Nephron (organoid): ENCODE measurements around the gene SYS1.

ENCODE experiments used
- H3K27ac Mint-ChIP-seq, 3 experiments: 2 replicates each; pipeline ENCODE4 v1.8.0; 2020; ENCODE audit warnings: mixed read lengths in 3 of 3, mild to moderate bottlenecking in 2 of 3, moderate library complexity in 1 of 3
- H3K27me3 Mint-ChIP-seq: 2 replicates; pipeline ENCODE4 v1.8.0; 2021; ENCODE audit warnings: low read depth, mild to moderate bottlenecking, moderate library complexity, mixed read lengths
- H3K36me3 Mint-ChIP-seq: 2 replicates; pipeline ENCODE4 v1.8.0; 2020; ENCODE audit warnings: low read depth, mixed read lengths
- H3K4me1 Mint-ChIP-seq: 2 replicates; pipeline ENCODE4 v1.8.0; 2020; ENCODE audit warnings: mixed read lengths
- H3K4me3 Mint-ChIP-seq, 3 experiments: 2 replicates each; pipeline ENCODE4 v1.8.0; 2020; ENCODE audit warnings: mild to moderate bottlenecking in 3 of 3, mixed read lengths in 3 of 3, moderate library complexity in 2 of 3
- H3K9me3 Mint-ChIP-seq: 2 replicates; pipeline ENCODE4 v1.8.0; 2020; ENCODE audit warnings: mixed read lengths
- TF ChIP-seq, protein P1 (sequence below), 3 experiments: fragments of 200-600 bp; sonication (generic); IDR thresholded peaks; one replicate each; pipeline ENCODE4 v1.5.0; 2021; ENCODE audit warnings: antibody characterized with exemption in 3 of 3; ENCODE audit not compliant: unreplicated experiment in 3 of 3

Gene SYS1

GRCh38 chr20:45413479-45413878, 50.5 kb downstream of the SYS1 start:
- no peaks in the 10 kb centered on the region for H3K9me3 Mint-ChIP-seq
- peak overlapping the region in 1 of 3 experiments; percentile 25 for H3K4me3 Mint-ChIP-seq
- no peak overlapping the region for H3K27ac Mint-ChIP-seq
- H3K27me3 Mint-ChIP-seq, result peaks cover 10% of the 10 kb centered on the region
- H3K36me3 Mint-ChIP-seq, result no peaks in the 10 kb centered on the region
- H3K4me1 Mint-ChIP-seq, result peaks cover 21% of the 10 kb centered on the region
- TF ChIP-seq, protein P1, sequence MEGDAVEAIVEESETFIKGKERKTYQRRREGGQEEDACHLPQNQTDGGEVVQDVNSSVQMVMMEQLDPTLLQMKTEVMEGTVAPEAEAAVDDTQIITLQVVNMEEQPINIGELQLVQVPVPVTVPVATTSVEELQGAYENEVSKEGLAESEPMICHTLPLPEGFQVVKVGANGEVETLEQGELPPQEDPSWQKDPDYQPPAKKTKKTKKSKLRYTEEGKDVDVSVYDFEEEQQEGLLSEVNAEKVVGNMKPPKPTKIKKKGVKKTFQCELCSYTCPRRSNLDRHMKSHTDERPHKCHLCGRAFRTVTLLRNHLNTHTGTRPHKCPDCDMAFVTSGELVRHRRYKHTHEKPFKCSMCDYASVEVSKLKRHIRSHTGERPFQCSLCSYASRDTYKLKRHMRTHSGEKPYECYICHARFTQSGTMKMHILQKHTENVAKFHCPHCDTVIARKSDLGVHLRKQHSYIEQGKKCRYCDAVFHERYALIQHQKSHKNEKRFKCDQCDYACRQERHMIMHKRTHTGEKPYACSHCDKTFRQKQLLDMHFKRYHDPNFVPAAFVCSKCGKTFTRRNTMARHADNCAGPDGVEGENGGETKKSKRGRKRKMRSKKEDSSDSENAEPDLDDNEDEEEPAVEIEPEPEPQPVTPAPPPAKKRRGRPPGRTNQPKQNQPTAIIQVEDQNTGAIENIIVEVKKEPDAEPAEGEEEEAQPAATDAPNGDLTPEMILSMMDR (IDR thresholded peaks at IDR 0.05; ENCODE audit: unreplicated experiment in 3 of 3), result no peak

DNA sequence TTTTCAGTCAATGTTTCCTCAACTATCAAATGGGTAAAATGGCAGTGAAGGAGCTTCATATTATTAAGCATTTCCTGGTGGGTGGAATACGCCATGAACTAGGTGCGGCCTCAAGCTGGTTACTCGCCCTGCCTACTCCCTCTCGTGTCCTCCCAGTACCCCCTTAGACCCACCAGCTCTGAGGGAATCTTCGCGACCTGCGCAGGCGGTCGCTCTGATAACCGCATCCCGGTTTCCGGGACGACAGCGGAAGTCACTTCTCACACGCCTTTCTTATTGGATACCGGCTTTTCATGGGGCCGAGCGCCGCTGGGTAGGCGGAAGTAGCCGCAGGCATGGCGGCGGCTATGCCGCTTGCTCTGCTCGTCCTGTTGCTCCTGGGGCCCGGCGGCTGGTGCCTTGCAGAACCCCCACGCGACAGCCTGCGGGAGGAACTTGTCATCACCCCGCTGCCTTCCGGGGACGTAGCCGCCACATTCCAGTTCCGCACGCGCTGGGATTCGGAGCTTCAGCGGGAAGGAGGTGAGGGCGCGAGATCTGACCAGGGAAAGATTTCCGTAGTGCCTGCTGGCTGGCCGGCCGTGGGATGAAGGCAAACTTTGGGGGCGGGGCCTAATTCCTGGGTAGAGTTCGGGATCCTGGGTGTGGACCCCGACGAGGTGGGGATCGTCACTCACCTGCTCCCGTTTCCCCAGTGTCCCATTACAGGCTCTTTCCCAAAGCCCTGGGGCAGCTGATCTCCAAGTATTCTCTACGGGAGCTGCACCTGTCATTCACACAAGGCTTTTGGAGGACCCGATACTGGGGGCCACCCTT, 53.1 kb downstream of the SYS1 start, which contains the start of gene PIGT:
Gene PIGT, plus strand, starts transcription at position 320 of the 816 bp plus-strand sequence. Its CDS starts 16 bp downstream, at position 336.
- Mint-ChIP-seq H3K36me3 (peaks cover 14% of the 10 kb centered on the region), H3K4me1 (peaks cover 21% of the 10 kb centered on the region), H3K27ac (peak within 1 kb of the TSS; percentile 78 to 95 (median 84)), H3K4me3 (peak within 1 kb of the TSS; percentile 95 to 98 (median 96)), H3K27me3 (no peaks in the 10 kb centered on the region), H3K9me3 (no peaks in the 10 kb centered on the region)
- TF ChIP-seq, protein P1 (IDR thresholded peaks at IDR 0.05; ENCODE audit: unreplicated experiment in 3 of 3), result no peak

- H3K27ac Mint-ChIP-seq, result no peak overlapping the region
- no peaks in the 10 kb centered on the region for H3K27me3 Mint-ChIP-seq
- TF ChIP-seq, protein P1 (IDR thresholded peaks at IDR 0.05; ENCODE audit: unreplicated experiment in 3 of 3), result no peak
- H3K9me3 Mint-ChIP-seq, result no peaks in the 10 kb centered on the region
- peak overlapping the region; percentile 95 to 98 (median 96) for H3K4me3 Mint-ChIP-seq
- peaks cover 21% of the 10 kb centered on the region for H3K4me1 Mint-ChIP-seq
- peaks cover 19% of the 10 kb centered on the region for H3K36me3 Mint-ChIP-seq
Measured at GRCh38 chr20:45416917-45417316, 54.0 kb downstream of the SYS1 start.
